ENCODE results near the gene LIMK2. TPM values are rescaled to one million over a fixed set of nuclear protein-coding genes. Genes with fewer than 3 reads are reported as not detected.
"Not testable (repeated sequence)": the region's sequence is repeated elsewhere in the genome, so short reads cannot be mapped to it uniquely, and the experiment has no call there.

Gene LIMK2
- polyA plus RNA-seq, 1 donor (not counting 4 experiments of a cell fraction or from before 2014, with no cell fraction given), result 42.6 TPM

GRCh38 chr22:31233001-31233400 is 20.9 kb downstream of the LIMK2 start:
- dilution Hi-C loops (cut with MboI; ENCODE audit: extremely low pct_ligation_motif_present, low sequenced_read_pairs), result no loop called here
- DNase-seq (ENCODE audit: low read depth, low spot score), result no peak
- Histone ChIP-seq H3K4me1 (ENCODE audit: control insufficient read depth, extremely low read depth, insufficient read depth, low read length) (peaks cover 8% of the 10 kb centered on the region), H4K20me1 (ENCODE audit: control insufficient read depth, extremely low read depth, insufficient read depth, low read length) (no peaks in the 10 kb centered on the region), H3K9ac (ENCODE audit: control insufficient read depth, extremely low read depth, insufficient read depth, low read length) (no peak overlapping the region), H3K9me3 (ENCODE audit: control insufficient read depth, low read depth, low read length) (no peaks in the 10 kb centered on the region), H3K4me3 (ENCODE audit: control insufficient read depth in 2 of 3, extremely low read depth in 1 of 3, insufficient read depth in 2 of 3, low read depth in 1 of 3, low read length in 3 of 3) (no peak overlapping the region), H3K27me3 (ENCODE audit: control insufficient read depth, extremely low read depth, insufficient read depth, low read length) (no peaks in the 10 kb centered on the region), H2AFZ (ENCODE audit: control insufficient read depth, low read length) (no peak overlapping the region), H3K36me3 (ENCODE audit: control insufficient read depth in 2 of 2, extremely low read depth in 1 of 2, insufficient read depth in 2 of 2, low read length in 2 of 2) (peaks cover 0 to 1% of the 10 kb centered on the region in 2 experiments), H3K9me1 (ENCODE audit: control insufficient read depth, extremely low read depth, insufficient read depth, low read length) (no peaks in the 10 kb centered on the region), H3K4me2 (ENCODE audit: control insufficient read depth, extremely low read depth, insufficient read depth, low read depth, low read length) (peak overlapping the region; percentile 8), H3K79me2 (ENCODE audit: control insufficient read depth, insufficient read depth, low read length) (no peaks in the 10 kb centered on the region), H3K27ac (ENCODE audit: control insufficient read depth, insufficient read depth, low read length) (peak overlapping the region; percentile 17)
- no peak for FAIRE-seq
- TF ChIP-seq CTCF (optimal IDR thresholded peaks at IDR 0.05 in 1 of 3, IDR thresholded peaks at IDR 0.05 in 1 of 3, conservative IDR thresholded peaks at IDR 0.05 in 1 of 3; ENCODE audit: extremely low read depth in 1 of 3, insufficient read depth in 2 of 3, low read length in 3 of 3), result no peak

DNA sequence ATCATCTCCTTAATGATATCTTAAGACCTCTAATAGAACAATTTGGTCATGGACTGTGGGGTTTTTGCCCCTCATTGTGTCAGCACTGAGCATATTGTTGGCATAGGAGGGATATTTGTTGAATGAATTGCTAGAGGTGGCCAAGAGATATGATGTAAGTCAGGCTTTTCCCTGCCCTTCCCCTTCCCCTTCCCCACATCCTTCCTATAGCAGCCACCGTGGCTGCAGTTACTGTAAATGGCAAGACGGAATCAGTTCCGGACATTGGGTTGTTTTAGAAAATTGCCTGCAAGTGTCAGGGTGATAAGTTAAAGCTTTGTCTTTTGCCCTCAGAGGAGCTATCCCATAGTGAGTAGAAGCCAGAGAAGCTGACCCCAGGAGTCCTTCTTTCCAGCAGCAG is 23.0 kb downstream of the LIMK2 start:
- Histone ChIP-seq H3K4me2 (ENCODE audit: control insufficient read depth, extremely low read depth, insufficient read depth, low read depth, low read length) (no peak overlapping the region), H3K36me3 (ENCODE audit: control insufficient read depth in 2 of 2, extremely low read depth in 1 of 2, insufficient read depth in 2 of 2, low read length in 2 of 2) (no peaks in the 10 kb centered on the region), H3K79me2 (ENCODE audit: control insufficient read depth, insufficient read depth, low read length) (no peaks in the 10 kb centered on the region), H3K27me3 (ENCODE audit: control insufficient read depth, extremely low read depth, insufficient read depth, low read length) (no peaks in the 10 kb centered on the region), H3K27ac (ENCODE audit: control insufficient read depth, insufficient read depth, low read length) (no peak overlapping the region), H3K4me3 (ENCODE audit: control insufficient read depth in 2 of 3, extremely low read depth in 1 of 3, insufficient read depth in 2 of 3, low read depth in 1 of 3, low read length in 3 of 3) (no peak overlapping the region), H3K9ac (ENCODE audit: control insufficient read depth, extremely low read depth, insufficient read depth, low read length) (no peak overlapping the region), H4K20me1 (ENCODE audit: control insufficient read depth, extremely low read depth, insufficient read depth, low read length) (no peaks in the 10 kb centered on the region), H3K9me1 (ENCODE audit: control insufficient read depth, extremely low read depth, insufficient read depth, low read length) (no peaks in the 10 kb centered on the region), H3K9me3 (ENCODE audit: control insufficient read depth, low read depth, low read length) (no peaks in the 10 kb centered on the region), H2AFZ (ENCODE audit: control insufficient read depth, low read length) (no peak overlapping the region), H3K4me1 (ENCODE audit: control insufficient read depth, extremely low read depth, insufficient read depth, low read length) (peaks cover 8% of the 10 kb centered on the region)
- no peak for TF ChIP-seq EZH2 (IDR thresholded peaks at IDR 0.05; ENCODE audit: low read length)
- no peak for TF ChIP-seq CTCF (optimal IDR thresholded peaks at IDR 0.05 in 1 of 3, IDR thresholded peaks at IDR 0.05 in 1 of 3, conservative IDR thresholded peaks at IDR 0.05 in 1 of 3; ENCODE audit: extremely low read depth in 1 of 3, insufficient read depth in 2 of 3, low read length in 3 of 3)
- FAIRE-seq, result no peak
- dilution Hi-C loops (cut with MboI; ENCODE audit: extremely low pct_ligation_motif_present, low sequenced_read_pairs), result no loop called here
- DNase-seq (ENCODE audit: low read depth, low spot score), result no peak

- H3K9me3 ChIP-seq (ENCODE audit: control insufficient read depth, low read depth, low read length); H3K36me3 ChIP-seq (ENCODE audit: control insufficient read depth in 2 of 2, extremely low read depth in 1 of 2, insufficient read depth in 2 of 2, low read length in 2 of 2); H3K79me2 ChIP-seq (ENCODE audit: control insufficient read depth, insufficient read depth, low read length); H3K4me3 ChIP-seq (ENCODE audit: control insufficient read depth in 2 of 3, extremely low read depth in 1 of 3, insufficient read depth in 2 of 3, low read depth in 1 of 3, low read length in 3 of 3); H4K20me1 ChIP-seq (ENCODE audit: control insufficient read depth, extremely low read depth, insufficient read depth, low read length); H3K27me3 ChIP-seq (ENCODE audit: control insufficient read depth, extremely low read depth, insufficient read depth, low read length); FAIRE-seq; dilution Hi-C loops (cut with MboI; ENCODE audit: extremely low pct_ligation_motif_present, low sequenced_read_pairs); DNase-seq (ENCODE audit: low read depth, low spot score); H3K4me1 ChIP-seq (ENCODE audit: control insufficient read depth, extremely low read depth, insufficient read depth, low read length); H3K9ac ChIP-seq (ENCODE audit: control insufficient read depth, extremely low read depth, insufficient read depth, low read length); H3K9me1 ChIP-seq (ENCODE audit: control insufficient read depth, extremely low read depth, insufficient read depth, low read length); H3K4me2 ChIP-seq (ENCODE audit: control insufficient read depth, extremely low read depth, insufficient read depth, low read depth, low read length); H2AFZ ChIP-seq (ENCODE audit: control insufficient read depth, low read length); H3K27ac ChIP-seq (ENCODE audit: control insufficient read depth, insufficient read depth, low read length): not testable (repeated sequence)
Observed at GRCh38 chr22:31236044-31236443, 23.9 kb downstream of the LIMK2 start.
